Measurements from ENCODE around the gene PIM3.

PIM3 gene

DNA sequence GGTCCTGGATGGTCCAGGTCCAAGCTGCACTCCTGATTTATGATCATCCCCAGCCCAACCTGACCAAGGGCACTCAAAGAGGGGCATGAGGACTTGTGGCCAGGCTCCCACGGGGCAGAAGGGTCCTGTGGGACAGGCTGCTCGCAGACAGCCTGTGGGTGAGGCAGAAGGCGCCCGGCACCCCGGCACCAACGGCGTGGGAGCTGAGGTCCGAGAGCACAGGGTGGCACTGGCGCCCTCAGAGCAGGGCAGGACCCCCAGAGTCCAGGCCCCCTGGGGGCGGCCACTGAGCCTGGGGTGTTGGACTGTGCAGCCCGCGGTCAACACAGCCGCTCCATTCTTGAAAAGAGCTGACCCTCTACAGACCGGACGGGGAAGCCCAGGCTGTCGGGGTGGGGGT is 48.7 kb downstream of the PIM3 start:
- DNase-seq, result no peak

DNA sequence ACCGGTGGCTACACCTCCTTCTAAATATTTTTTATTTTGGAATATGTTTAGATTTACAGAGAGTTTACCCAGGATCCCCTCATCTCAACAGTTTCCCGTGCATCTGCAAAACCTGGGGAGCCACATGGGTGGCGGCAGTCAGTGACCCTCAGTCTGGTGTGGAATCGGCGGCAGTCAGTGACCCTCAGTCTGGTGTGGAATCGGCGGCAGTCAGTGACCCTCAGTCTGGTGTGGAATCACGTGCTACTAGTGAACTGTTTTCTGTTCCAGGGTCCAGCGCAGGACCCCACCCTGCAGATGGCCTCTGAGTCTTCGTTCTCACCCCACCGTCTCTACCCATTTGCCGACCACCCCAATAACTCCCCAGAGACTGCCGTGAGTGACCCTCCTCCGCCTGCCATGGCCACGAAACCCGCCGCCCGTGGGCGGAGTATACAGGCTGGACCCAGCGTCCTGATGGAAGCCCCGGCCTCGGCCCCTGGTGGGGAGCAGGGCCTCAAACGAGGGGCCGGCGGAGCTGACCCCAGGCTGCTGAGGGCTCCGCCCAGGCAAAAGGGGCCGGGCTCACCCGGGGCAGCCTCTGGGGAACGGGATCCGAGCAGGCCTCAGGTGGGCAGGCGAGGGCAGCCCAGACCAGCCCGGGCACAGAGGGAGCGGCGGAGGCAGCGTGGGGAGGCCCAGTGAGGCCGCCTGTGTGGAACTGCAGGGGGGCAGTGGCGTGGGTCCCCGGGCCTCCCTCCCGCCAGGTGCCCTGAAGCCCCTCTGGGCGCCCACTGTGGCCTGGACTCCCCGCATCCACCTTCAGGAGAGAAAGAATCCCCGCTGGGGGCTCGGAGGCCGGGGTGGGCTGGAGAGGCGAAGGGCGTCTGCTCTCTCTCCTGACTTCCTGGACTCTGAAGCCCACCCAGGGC is 49.4 kb downstream of the PIM3 start:
- DNase-seq, result no peak

DNA sequence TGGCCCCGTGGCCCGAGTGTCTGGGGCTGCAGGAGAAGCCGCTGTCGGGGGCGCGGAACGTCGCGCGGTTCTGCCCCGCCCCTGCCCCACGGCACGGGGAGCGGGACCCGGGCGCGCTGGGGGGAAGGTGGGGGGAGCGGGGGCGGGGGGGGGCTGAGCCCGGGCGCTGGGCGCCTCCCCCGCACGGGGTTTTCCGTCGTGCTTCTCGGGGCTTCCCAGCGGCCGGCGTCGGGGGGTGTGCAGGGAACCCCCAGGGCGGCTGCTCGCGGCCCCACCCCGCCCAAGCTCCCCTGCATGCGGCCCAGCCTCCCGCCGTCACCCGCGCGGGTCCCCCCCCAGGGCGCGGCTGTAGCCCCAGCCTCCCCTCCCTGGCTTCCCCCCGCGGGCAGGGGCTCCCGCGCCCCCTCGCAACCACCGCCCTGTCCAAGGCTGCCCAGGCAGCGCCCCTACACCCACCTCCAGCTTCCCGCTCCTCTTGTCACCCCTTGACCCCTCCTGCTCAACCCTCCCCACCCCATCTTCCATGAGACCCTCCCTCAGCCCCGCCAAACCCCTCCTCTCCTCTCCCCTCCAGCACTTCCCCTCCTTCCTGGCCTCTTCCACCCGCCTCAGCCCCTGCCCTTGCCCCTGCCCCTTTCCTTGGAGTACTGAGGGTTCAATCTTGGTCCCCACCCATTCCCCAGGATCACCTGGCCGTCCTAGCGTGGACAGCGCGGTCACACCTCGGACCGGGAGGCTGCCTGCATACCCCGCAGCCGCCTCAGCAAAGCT is 50.3 kb downstream of the PIM3 start:
- DNase-seq, result no peak

DNA sequence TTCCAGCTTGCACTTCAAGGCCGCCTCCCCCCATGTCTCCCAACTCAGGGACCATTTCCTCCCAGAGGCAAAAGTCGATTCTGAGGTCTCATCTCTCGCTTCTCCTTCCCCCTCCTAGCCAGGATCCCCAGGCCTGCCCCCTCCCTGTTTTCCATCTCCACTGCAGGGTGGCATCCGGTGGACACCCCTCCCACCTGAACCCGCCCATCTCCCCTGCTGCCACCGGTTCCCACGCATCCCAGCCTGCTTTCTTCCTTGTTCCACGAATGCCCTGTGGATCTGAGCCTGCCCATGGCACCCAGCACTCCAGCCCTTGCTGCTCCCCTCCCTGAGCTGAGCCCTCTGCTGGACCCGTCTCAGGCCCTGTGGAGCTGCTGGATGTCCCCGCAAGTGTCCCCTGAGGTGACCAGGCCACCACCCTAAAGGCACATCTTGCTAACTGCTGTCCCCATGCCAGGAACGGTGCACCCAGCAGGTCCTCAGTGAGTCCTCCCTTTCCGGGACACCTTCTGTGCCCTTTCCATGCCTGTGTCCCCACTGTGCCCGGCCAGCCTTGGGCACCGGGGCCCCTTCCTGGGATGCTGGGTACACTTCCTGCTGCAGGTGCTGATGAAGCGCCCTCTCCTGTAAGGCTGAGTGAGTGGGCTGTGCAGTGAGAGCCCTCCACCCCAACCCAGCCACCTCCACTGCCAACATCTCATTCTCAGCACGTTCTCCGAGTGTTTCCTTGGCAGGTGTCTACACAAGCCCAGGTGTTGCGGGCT is 51.1 kb downstream of the PIM3 start:
- DNase-seq, result peak; percentile 68

DNA sequence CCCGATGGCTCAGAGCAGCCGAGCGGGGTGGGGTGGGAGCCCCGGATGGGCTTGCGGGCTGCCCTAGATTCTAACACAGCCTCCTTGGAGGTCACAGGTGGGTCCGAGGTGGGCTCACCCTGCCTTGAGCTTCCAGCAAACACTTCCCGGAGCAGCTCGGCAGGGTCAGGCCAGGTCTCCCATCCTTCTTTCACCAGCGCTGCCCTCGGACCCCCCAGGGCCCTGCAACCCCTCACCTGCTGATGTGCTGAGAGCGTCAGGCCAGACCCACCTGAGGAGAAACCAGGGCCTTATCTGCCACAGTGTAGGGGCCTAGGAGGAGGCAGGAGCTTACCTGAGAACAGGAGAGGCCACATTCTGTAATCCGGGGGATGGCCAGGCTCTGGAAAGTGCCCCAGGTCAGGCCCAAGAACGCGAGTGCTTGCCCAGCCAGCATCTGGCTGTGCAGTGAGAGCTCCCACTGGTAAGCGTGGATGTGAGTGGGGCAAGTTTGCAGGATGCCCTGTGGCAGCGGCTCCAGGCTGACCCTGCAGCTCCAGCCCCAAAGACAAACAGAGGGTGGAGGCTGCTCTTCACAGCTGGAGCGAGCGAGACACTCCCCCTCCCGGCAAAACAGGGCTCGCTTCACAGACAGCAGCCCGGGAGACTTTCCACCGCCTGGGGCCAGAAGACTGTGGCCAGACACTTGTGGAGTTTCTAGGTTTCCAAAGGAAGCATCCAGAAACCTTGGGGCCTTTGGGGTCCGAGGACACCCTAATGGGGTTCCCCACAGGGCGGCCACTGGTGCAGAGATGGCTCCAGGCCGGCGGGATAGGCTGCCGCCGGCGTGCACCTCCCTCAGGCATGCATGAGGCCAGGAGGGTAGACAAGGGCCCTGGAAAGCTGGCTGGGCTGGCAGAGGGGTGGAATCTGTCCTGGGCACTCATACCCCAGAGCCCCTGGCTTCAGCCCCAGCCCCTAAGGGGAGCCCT is 51.9 kb downstream of the PIM3 start, which contains the start of gene IL17REL:
IL17REL (minus strand) TSS at position 555 of the 971 bp plus-strand sequence; CDS start at position 436, 119 bp downstream.
- DNase-seq, result peak; percentile 61

All from NCI-H69 (cell line).